ENCODE results near the gene MRPL53. TPM values are rescaled to one million over a fixed set of nuclear protein-coding genes. Genes with fewer than 3 reads are reported as not detected.

MRPL53 gene
- total and polyA plus RNA-seq, 9 of the 15 experiments (the other 6 are each of a cell fraction or from before 2014, with no cell fraction given) = 11.5 to 87.9 (median 41.1) TPM

- H3K9me3 ChIP-seq (replicated peaks; ENCODE audit: control insufficient read depth, insufficient read depth, low read depth, low read length) = no peaks in the 10 kb centered on the region
- H4K20me1 ChIP-seq (replicated peaks; ENCODE audit: control insufficient read depth, insufficient read depth, low read length) = no peaks in the 10 kb centered on the region; the same call in 1 of the 2 replicates
- H2AFZ ChIP-seq (ENCODE audit: low read depth, low read length) = peak overlapping the region; percentile 6; the same call in 1 of the 2 replicates
- H3K9ac ChIP-seq (ENCODE audit: insufficient read depth in 1 of 2, low read depth in 2 of 2, low read length in 2 of 2) = peak overlapping the region in 1 of 2 experiments; percentile 74; a peak in 2 of 4 replicates
- no peak for DNase-seq (ENCODE audit: extremely low read depth in 1 of 4, low spot score in 3 of 4)
- peak overlapping the region; percentile 61 for H3K4me2 ChIP-seq (ENCODE audit: insufficient read depth, low read length)
- peaks cover 7 to 33% of the 10 kb centered on the region in 2 experiments for H3K4me1 ChIP-seq (replicated peaks in 1 of 2; ENCODE audit: control insufficient read depth in 2 of 2, insufficient read depth in 2 of 2, low read length in 2 of 2)
- CTCF ChIA-PET (ENCODE audit: low intra/inter-chr PET ratio) = no interaction called here
- in situ Hi-C loops (cut with MboI) (no loop called here), intact Hi-C loops (cut with micrococcal nuclease) (no loop called here)
- H3K36me3 ChIP-seq (ENCODE audit: control insufficient read depth, insufficient read depth, low read length) = peaks cover 27% of the 10 kb centered on the region
- FAIRE-seq = no peak
- 66% methylated on average over 25 of the region's 46 CpGs for WGBS (ENCODE audit: insufficient coverage, low coverage, missing lambda C conversion rate)
- H3K27ac ChIP-seq (ENCODE audit: extremely low read depth, low read depth, low read length) = peak overlapping the region; percentile 31; the same call in 1 of the 3 replicates
- POLR2A ChIA-PET = interaction anchor here (1.1 to 2.5 kb wide), 4 partner anchors 10 to 136 kb away, joined by 3 to 12 read pairs (median 6); no protein-coding TSS in a partner anchor
- H3K79me2 ChIP-seq (ENCODE audit: control insufficient read depth, insufficient read depth, low read length) = peaks cover 10% of the 10 kb centered on the region; the same call in 1 of the 3 replicates
- no peaks in the 10 kb centered on the region for H3K9me1 ChIP-seq (ENCODE audit: control insufficient read depth, insufficient read depth, low read length)
- H3K4me3 ChIP-seq = peak overlapping the region; percentile 53
- BruUV-seq (replicated peaks) = no TSS peak
- ATAC-seq = no peak
- no peaks in the 10 kb centered on the region for H3K27me3 ChIP-seq (ENCODE audit: control insufficient read depth in 2 of 2, insufficient read depth in 2 of 2, low read length in 2 of 2)
- TF ChIP-seq NFRKB (IDR thresholded peaks at IDR 0.05; ENCODE audit: low read depth) (no peak), CC2D1A (IDR thresholded peaks at IDR 0.05) (no peak), ZNF75A (CRISPR knock-in tag; IDR thresholded peaks at IDR 0.05) (no peak), GMEB1 (CRISPR knock-in tag; IDR thresholded peaks at IDR 0.05) (no peak), ZFP1 (CRISPR knock-in tag; IDR thresholded peaks at IDR 0.05) (no peak), NONO (IDR thresholded peaks at IDR 0.05; ENCODE audit: low read depth in 2 of 2, low read length in 1 of 2) (0 out of 4 replicates have a peak, but pooled peaks of 1 of the 2 experiments have one; percentile 29), THAP7 (CRISPR knock-in tag; IDR thresholded peaks at IDR 0.05) (no peak), RERE (CRISPR knock-in tag; IDR thresholded peaks at IDR 0.05; ENCODE audit: borderline replicate concordance) (no peak), LCOR (CRISPR knock-in tag; IDR thresholded peaks at IDR 0.05) (no peak), JUN (IDR thresholded peaks at IDR 0.05; ENCODE audit: borderline replicate concordance, low read depth, low read length) (no peak), JUN (CRISPR knock-in tag; IDR thresholded peaks at IDR 0.05; ENCODE audit: borderline replicate concordance) (no peak)
- TF ChIP-seq, protein P1, sequence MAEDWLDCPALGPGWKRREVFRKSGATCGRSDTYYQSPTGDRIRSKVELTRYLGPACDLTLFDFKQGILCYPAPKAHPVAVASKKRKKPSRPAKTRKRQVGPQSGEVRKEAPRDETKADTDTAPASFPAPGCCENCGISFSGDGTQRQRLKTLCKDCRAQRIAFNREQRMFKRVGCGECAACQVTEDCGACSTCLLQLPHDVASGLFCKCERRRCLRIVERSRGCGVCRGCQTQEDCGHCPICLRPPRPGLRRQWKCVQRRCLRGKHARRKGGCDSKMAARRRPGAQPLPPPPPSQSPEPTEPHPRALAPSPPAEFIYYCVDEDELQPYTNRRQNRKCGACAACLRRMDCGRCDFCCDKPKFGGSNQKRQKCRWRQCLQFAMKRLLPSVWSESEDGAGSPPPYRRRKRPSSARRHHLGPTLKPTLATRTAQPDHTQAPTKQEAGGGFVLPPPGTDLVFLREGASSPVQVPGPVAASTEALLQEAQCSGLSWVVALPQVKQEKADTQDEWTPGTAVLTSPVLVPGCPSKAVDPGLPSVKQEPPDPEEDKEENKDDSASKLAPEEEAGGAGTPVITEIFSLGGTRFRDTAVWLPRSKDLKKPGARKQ (CRISPR knock-in tag; IDR thresholded peaks at IDR 0.05) = 0 out of 2 replicates have a peak, but pooled peaks have one; percentile 62
These were observed 14.8 kb downstream of the MRPL53 start for GRCh38 chr2:74457549-74458131.
